Natural killer cell (primary cell): Measurements from ENCODE around the gene BOC. TPM values are rescaled to one million over a fixed set of nuclear protein-coding genes. Genes with fewer than 3 reads are reported as not detected.

Experiments
- ATAC-seq, 3 donors: fragments of 150-1000 bp in 2 of 3; fragments of 200-7000 bp in 1 of 3; cut with Tn5 transposase; 1 replicate in 1 of 3; 2 replicates in 2 of 3; pipeline ENCODE4 v1.10.0; 2021; ENCODE audit warnings: mild to moderate bottlenecking in 2 of 3, moderate library complexity in 2 of 3
- DNase-seq, 2 donors: peaks; one replicate each; pipeline versions ENCODE4 v3.0.0 to v3.0.0-alpha.2; 2013 to 2021; ENCODE audit warnings: mixed read lengths in 1 of 2
- H3K27ac ChIP-seq: one replicate; pipeline ENCODE4 v1.5.1; 2013; ENCODE audit warnings: mild to moderate bottlenecking, low read length
- H3K27me3 ChIP-seq: one replicate; pipeline ENCODE4 v1.6.1; 2013; ENCODE audit warnings: low read length; ENCODE audit not compliant: control insufficient read depth, insufficient read depth
- H3K36me3 ChIP-seq: one replicate; pipeline ENCODE4 v1.6.1; 2013; ENCODE audit warnings: low read length; ENCODE audit not compliant: control insufficient read depth, insufficient read depth
- H3K4me1 ChIP-seq: one replicate; pipeline ENCODE4 v1.6.1; 2013; ENCODE audit warnings: low read length; ENCODE audit not compliant: control insufficient read depth, insufficient read depth
- H3K4me3 ChIP-seq: one replicate; pipeline ENCODE4 v1.5.1; 2013; ENCODE audit warnings: low read length
- H3K9me3 ChIP-seq: one replicate; pipeline ENCODE4 v1.6.1; 2013; ENCODE audit warnings: low read length; ENCODE audit not compliant: control insufficient read depth, insufficient read depth
- H3K27ac Mint-ChIP-seq, 2 donors: one replicate each; pipeline ENCODE4 v1.8.0; 2022; ENCODE audit warnings: mild to moderate bottlenecking in 2 of 2, mixed read lengths in 2 of 2, moderate library complexity in 1 of 2
- H3K27me3 Mint-ChIP-seq, 2 donors: one replicate each; pipeline ENCODE4 v1.8.0; 2022; ENCODE audit warnings: low read depth in 2 of 2, mixed read lengths in 2 of 2
- H3K36me3 Mint-ChIP-seq: one replicate; pipeline ENCODE4 v1.8.0; 2022; ENCODE audit warnings: mixed read lengths
- H3K4me1 Mint-ChIP-seq, 2 donors: one replicate each; pipeline ENCODE4 v1.8.0; 2022; ENCODE audit warnings: mixed read lengths in 2 of 2
- H3K4me3 Mint-ChIP-seq: one replicate; pipeline ENCODE4 v1.8.0; 2022; ENCODE audit warnings: mild to moderate bottlenecking, moderate library complexity, mixed read lengths
- H3K9me3 Mint-ChIP-seq, 2 donors: one replicate each; pipeline ENCODE4 v1.8.0; 2022; ENCODE audit warnings: mixed read lengths in 2 of 2
- CTCF ChIP-seq: fragments of 200-600 bp; IDR thresholded peaks from one replicate; pipeline ENCODE4 v1.8.0; 2022; ENCODE audit warnings: antibody characterized with exemption
- WGBS: methylation state at CpG from one replicate; pipeline ENCODE4 v1.1.7; 2013; ENCODE audit warnings: missing lambda C conversion rate; ENCODE audit not compliant: insufficient coverage; 5-methylcytosine and 5-hydroxymethylcytosine counted together
- intact Hi-C: fragments of 100-400 bp; cut with micrococcal nuclease; formaldehyde crosslinking; loops from one replicate; pipeline ENCODE4 v1.14.2; 2022
- total RNA-seq, 4 donors: library from RNA; stranded (reverse); fragments of 120-200 nt in 1 of 4; gene quantifications; one replicate each; pipeline versions ENCODE4 v1.2.3 to v1.2.4, GENCODE V29; 2013 to 2022

The BOC gene
- total RNA-seq, 3 donors from 2014 or later (not counting 1 experiment from before 2014, with no cell fraction given), result 0.10 TPM; not detected in 2

DNA sequence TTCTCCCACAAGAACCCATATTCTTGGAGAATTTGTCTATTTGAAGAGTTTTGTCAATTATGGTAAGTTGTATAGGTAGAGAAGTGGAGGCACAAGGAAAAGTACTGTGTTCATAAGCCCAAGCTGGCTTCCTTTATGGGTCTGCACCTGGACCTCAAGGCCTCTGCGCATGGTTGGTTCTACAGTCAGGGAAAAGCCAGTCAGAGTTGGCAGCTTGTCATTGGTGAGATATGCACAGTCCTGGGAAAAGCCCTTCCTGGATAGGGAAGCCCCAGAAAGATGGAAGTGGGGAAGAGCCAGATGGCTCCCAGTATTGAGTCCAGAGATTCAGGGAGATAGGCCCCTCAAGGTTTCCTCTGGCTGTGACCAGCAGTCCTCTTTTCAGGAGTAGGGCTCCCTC, 15.8 kb downstream of the BOC start:
- no peak for ATAC-seq
- H3K4me3 Mint-ChIP-seq, result no peak overlapping the region

DNA sequence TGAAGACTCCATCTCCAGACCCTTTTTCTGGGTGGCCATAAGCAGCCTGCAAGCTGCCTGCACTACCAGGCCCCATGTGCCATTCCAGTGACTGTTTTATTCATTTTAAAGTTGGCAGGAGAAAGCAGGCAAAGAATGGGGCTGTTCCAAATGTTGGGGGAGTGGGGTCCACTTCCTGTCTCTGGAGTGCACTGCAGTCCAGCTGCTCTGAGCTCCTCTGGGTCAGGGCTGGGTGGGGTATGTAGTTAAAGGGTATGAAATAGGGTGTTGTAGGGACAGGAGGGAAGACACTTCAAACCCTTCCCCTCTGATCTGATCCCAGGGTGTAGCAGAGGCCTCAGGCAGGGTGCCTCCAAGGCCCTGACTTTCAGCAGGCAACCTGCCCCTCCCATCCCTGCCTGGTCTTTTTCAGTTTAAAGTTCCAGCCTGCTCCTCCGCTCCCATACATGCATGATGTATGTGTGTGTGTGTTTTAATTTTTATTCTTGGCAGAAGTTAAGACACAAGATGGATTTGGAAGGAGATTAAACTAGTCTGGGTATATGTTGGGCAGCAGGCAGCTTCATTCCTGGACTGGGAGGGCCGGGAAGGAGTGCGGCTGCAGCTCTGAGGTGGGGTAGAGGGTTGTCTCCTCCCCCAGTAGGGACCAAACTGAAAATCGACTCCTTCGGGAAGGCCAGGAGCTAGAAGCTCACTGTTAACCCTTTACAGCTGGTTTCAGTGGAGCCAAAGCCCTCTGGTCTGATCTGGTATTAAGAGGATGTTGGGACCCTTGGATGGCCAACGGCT, 17.3 kb downstream of the BOC start:
- H3K27me3 ChIP-seq, result no peaks in the 10 kb centered on the region
- DNase-seq, result no peak
- H3K4me1 Mint-ChIP-seq, result peaks cover 8% of the 10 kb centered on the region in 2 donors
- H3K27ac Mint-ChIP-seq, result no peak overlapping the region
- H3K9me3 Mint-ChIP-seq, result no peaks in the 10 kb centered on the region
- no peaks in the 10 kb centered on the region for H3K36me3 Mint-ChIP-seq
- no peaks in the 10 kb centered on the region for H3K9me3 ChIP-seq
- intact Hi-C loops, result no loop called here
- no peak for ATAC-seq
- no peaks in the 10 kb centered on the region for H3K36me3 ChIP-seq
- H3K27me3 Mint-ChIP-seq, result peaks cover 13 to 41% of the 10 kb centered on the region in 2 donors
- H3K4me1 ChIP-seq, result peaks cover 9% of the 10 kb centered on the region
- no peak overlapping the region for H3K27ac ChIP-seq
- no peak for TF ChIP-seq CTCF
- no peak overlapping the region for H3K4me3 ChIP-seq
- H3K4me3 Mint-ChIP-seq, result no peak overlapping the region
- WGBS, result 85% methylated on average over 5 of the region's 6 CpGs

More for the DNA sequence above, 15.8 kb downstream of the BOC start:
- Mint-ChIP-seq H3K27ac (no peak overlapping the region), H3K4me1 (peaks cover 15 to 21% of the 10 kb centered on the region in 2 donors), H3K9me3 (no peaks in the 10 kb centered on the region), H3K27me3 (peaks cover 19 to 57% of the 10 kb centered on the region in 2 donors), H3K36me3 (no peaks in the 10 kb centered on the region)
- no peak for DNase-seq
- no peak overlapping the region for H3K4me3 ChIP-seq
- TF ChIP-seq CTCF, result no peak
- peaks cover 12% of the 10 kb centered on the region for H3K4me1 ChIP-seq
- intact Hi-C loops, result no loop called here
- no peaks in the 10 kb centered on the region for H3K9me3 ChIP-seq
- no peak overlapping the region for H3K27ac ChIP-seq
- no peaks in the 10 kb centered on the region for H3K27me3 ChIP-seq
- H3K36me3 ChIP-seq, result no peaks in the 10 kb centered on the region
- WGBS, result 96% methylated on average over 1 of the region's 1 CpG

DNA sequence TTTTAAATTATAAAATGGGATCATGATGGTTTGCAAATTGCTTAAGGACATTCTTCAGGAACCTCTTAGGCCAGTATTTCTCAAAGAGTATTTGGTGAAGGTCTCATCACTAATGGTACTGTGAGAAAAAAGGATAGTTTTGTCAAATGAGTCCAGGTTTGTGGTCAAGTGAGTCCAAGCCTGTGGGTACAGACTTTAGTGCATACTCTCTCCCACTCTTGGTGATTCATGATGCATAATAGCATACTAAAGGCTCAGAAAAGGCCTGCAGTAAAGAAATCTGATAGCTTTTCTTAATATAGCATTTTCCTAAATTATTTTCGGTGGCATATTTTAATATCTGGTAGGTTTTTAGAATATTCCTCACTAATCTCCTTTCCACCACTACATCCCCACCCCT, 20.0 kb downstream of the BOC start:
- Histone ChIP-seq H3K9me3 (no peaks in the 10 kb centered on the region), H3K27me3 (no peaks in the 10 kb centered on the region), H3K36me3 (no peaks in the 10 kb centered on the region), H3K4me3 (no peak overlapping the region), H3K4me1 (no peaks in the 10 kb centered on the region), H3K27ac (no peak overlapping the region)
- Mint-ChIP-seq H3K36me3 (no peaks in the 10 kb centered on the region), H3K27ac (no peak overlapping the region), H3K27me3 (peaks cover 16 to 23% of the 10 kb centered on the region in 2 donors), H3K4me1 (no peaks in the 10 kb centered on the region), H3K4me3 (no peak overlapping the region), H3K9me3 (no peaks in the 10 kb centered on the region)
- TF ChIP-seq CTCF, result no peak
- ATAC-seq (no peak), DNase-seq (no peak)
- intact Hi-C loops, result no loop called here
- WGBS, result no CpG with 5 or more reads among the region's 1 CpG
